Right lobe of liver (tissue), 4 donors: ENCODE results near the gene TM7SF3.
"Not testable (repeated sequence)": the region's sequence is repeated elsewhere in the genome, so short reads cannot be mapped to it uniquely, and the experiment has no call there.

Source experiments
- CTCF ChIP-seq, 4 donors: fragments of 200-600 bp in 3 of 4; fragments of 450-650 bp in 1 of 4; IDR thresholded peaks; one replicate each; pipeline versions ENCODE4 v1.5.1 to v1.8.0; 2016 to 2022; ENCODE audit warnings: antibody characterized with exemption in 4 of 4, mild to moderate bottlenecking in 2 of 4
- POLR2A ChIP-seq: fragments of 450-650 bp; IDR thresholded peaks from one replicate; pipeline ENCODE4 v1.6.1; 2017; ENCODE audit warnings: antibody characterized with exemption, mild to moderate bottlenecking
- donor health status: DM: no; HTN: no; CAD: no.
- donor health status: DM: no; HTN: no; CAD: no.
- donor health status: DM: no; HTN: yes; CAD: no.

GRCh38 chr12:26961391-26961790, 52.8 kb downstream of the TM7SF3 start:
- TF ChIP-seq CTCF (IDR thresholded peaks at IDR 0.05); POLR2A: not testable (repeated sequence)
